Gastroesophageal sphincter (tissue), 4 donors: ENCODE results near the gene PIM1. TPM values are rescaled to one million over a fixed set of nuclear protein-coding genes. Genes with fewer than 3 reads are reported as not detected.
"Not testable (repeated sequence)": the region's sequence is repeated elsewhere in the genome, so short reads cannot be mapped to it uniquely, and the experiment has no call there.

Experiments used
- ATAC-seq: fragments of 150-250 bp; one replicate; pipeline ENCODE4 v1.9.1; 2016; ENCODE audit warnings: mild to moderate bottlenecking, moderate library complexity
- H3K27ac ChIP-seq, 4 donors: fragments of 200-600 bp; sonication (generic) in 3 of 4; 1 replicate in 3 of 4; 2 replicates in 1 of 4; pipeline ENCODE4 v1.5.1; 2016 to 2019
- H3K27me3 ChIP-seq: fragments of 200-600 bp; sonication (generic); one replicate; pipeline ENCODE4 v1.5.1; 2019
- H3K36me3 ChIP-seq, 2 donors: fragments of 200-600 bp; sonication (generic); one replicate each; pipeline ENCODE4 v1.5.1; 2019; ENCODE audit warnings: control low read depth in 1 of 2
- H3K4me1 ChIP-seq, 3 donors: fragments of 200-600 bp; sonication (generic); 1 replicate in 2 of 3; 2 replicates in 1 of 3; pipeline ENCODE4 v1.5.1; 2016 to 2019; ENCODE audit warnings: control low read depth in 2 of 3
- H3K4me3 ChIP-seq, 2 donors: fragments of 200-600 bp; sonication (generic); one replicate each; pipeline ENCODE4 v1.5.1; 2019; ENCODE audit warnings: mild to moderate bottlenecking in 1 of 2, moderate library complexity in 1 of 2
- H3K9me3 ChIP-seq, 3 donors: fragments of 200-600 bp; sonication (generic); one replicate each; pipeline ENCODE4 v1.5.1; 2017 to 2019; ENCODE audit warnings: control low read depth in 2 of 3
- EP300 ChIP-seq: sonication (generic); formaldehyde crosslinking; IDR thresholded peaks from one replicate; pipeline ENCODE4 v1.6.1; 2017; ENCODE audit warnings: antibody characterized with exemption, mild to moderate bottlenecking
- POLR2A ChIP-seq, 2 donors: fragments of 450-650 bp; IDR thresholded peaks; one replicate each; pipeline ENCODE4 v1.6.1; 2017; ENCODE audit warnings: antibody characterized with exemption in 2 of 2, mild to moderate bottlenecking in 2 of 2, moderate library complexity in 1 of 2
- POLR2AphosphoS5 ChIP-seq: sonication (generic); formaldehyde crosslinking; IDR thresholded peaks from one replicate; pipeline ENCODE4 v1.6.1; 2017; ENCODE audit warnings: antibody characterized with exemption
- WGBS, 2 donors: methylation state at CpG; one replicate each; pipeline ENCODE4 v1.1.5; 2018; ENCODE audit warnings: low coverage in 1 of 2; 5-methylcytosine and 5-hydroxymethylcytosine counted together
- total RNA-seq, 4 donors: library from RNA; depleted of rRNA; stranded (reverse); fragments of >200 nt; gene quantifications; one replicate each; pipeline ENCODE4 v1.1.0, GENCODE V29; 2016
- TF ChIP-seq, protein P1 (sequence below), 4 experiments: fragments of 200-600 bp in 2 of 4; fragments of 450-650 bp in 2 of 4; sonication (generic) in 1 of 4; IDR thresholded peaks; one replicate each; pipeline ENCODE4 v1.5.1; 2017 to 2019; ENCODE audit warnings: antibody characterized with exemption in 4 of 4, mild to moderate bottlenecking in 2 of 4, moderate library complexity in 2 of 4

PIM1 gene
- total RNA-seq, 4 donors from 2014 or later, result 19.0 to 63.8 (median 21.8) TPM

DNA sequence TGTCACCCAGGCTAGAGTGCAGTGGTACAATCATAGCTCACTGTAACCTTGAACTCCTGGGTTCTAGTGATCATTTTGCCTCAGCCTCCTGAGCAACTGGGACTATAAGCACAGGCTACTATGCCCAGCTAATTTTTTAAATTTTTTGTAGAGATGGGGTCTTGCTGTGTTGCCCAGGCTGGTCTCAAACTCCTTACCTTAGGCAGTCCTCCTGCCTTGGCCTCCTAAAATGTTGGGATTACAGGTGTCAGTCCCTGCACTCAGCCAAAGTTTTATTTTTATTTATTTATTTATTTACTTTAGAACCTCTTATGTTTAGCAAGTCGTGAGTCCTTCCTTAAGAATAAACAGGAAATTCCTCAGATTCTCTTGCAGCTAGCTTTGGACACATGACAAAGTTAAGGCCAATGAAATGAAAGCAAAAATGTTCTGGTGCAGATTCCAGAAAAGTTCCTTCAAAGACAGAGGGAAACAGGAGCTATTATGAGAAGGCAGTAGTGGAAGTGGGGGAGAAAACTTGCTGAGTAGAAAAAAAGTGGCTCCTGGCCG lies 19.1 kb downstream of the PIM1 start:
- TF ChIP-seq EP300, result no peak
- TF ChIP-seq, protein P1, sequence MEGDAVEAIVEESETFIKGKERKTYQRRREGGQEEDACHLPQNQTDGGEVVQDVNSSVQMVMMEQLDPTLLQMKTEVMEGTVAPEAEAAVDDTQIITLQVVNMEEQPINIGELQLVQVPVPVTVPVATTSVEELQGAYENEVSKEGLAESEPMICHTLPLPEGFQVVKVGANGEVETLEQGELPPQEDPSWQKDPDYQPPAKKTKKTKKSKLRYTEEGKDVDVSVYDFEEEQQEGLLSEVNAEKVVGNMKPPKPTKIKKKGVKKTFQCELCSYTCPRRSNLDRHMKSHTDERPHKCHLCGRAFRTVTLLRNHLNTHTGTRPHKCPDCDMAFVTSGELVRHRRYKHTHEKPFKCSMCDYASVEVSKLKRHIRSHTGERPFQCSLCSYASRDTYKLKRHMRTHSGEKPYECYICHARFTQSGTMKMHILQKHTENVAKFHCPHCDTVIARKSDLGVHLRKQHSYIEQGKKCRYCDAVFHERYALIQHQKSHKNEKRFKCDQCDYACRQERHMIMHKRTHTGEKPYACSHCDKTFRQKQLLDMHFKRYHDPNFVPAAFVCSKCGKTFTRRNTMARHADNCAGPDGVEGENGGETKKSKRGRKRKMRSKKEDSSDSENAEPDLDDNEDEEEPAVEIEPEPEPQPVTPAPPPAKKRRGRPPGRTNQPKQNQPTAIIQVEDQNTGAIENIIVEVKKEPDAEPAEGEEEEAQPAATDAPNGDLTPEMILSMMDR (IDR thresholded peaks at IDR 0.05), result no peak
- no peak for TF ChIP-seq POLR2AphosphoS5
- TF ChIP-seq POLR2A (IDR thresholded peaks at IDR 0.05), result no peak
- 40 to 58% methylated on average over 2 of the region's 2 CpGs for WGBS, 2 donors
- ATAC-seq, result no peak
- Histone ChIP-seq H3K27ac (no peak overlapping the region), H3K4me3 (no peak overlapping the region), H3K9me3 (no peaks in the 10 kb centered on the region), H3K4me1 (no peaks in the 10 kb centered on the region), H3K36me3 (no peaks in the 10 kb centered on the region), H3K27me3 (no peaks in the 10 kb centered on the region)

DNA sequence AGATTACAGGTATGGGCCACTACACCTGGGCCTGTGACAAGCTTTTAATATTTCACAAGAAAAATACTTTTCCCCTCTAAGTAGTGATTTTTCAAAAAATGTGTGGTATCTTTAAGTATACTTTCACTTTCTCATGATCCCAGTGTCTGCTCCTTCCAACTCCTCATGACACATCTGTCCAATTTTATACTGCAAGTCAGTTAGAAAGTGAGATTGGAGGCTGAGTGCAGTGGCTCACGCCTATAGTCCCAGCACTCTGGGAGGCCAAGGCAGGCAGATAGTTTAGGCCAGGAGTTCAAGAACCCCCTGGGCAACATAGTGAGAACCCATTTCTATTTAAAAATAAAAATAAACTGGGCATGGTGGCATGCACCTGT lies 20.2 kb downstream of the PIM1 start:
- ATAC-seq, result no peak
- 60% methylated on average over 1 of the region's 1 CpG; no CpG with 5 or more reads in 1 of the 2 donors for WGBS, 2 donors

DNA sequence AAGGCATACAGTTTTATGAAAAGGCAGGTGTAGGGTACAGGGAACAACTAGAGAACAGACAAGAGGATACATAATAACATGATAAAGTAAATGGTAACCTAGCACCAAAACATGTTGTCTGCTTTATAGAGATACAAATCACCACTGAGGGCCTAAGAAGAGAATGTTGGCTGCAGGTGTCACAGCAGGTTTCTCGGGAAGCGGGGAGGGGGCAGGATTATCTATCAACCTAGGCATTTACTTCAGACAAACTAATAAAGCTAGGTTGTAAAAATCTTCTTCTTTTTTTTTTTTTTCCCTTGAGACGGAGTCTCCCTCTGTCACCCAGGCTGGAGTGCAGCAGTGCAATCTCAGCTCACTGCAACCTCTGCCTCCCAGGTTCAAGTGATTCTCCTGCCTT lies 22.7 kb downstream of the PIM1 start:
- no peaks in the 10 kb centered on the region for H3K9me3 ChIP-seq
- ATAC-seq, result no peak
- H3K27me3 ChIP-seq, result no peaks in the 10 kb centered on the region
- TF ChIP-seq POLR2AphosphoS5 (no peak), EP300 (no peak), POLR2A (IDR thresholded peaks at IDR 0.05) (no peak)
- TF ChIP-seq, protein P1 (IDR thresholded peaks at IDR 0.05), result no peak
- no peaks in the 10 kb centered on the region for H3K36me3 ChIP-seq
- WGBS, 2 donors, result 82 to 88% methylated on average over 3 of the region's 3 CpGs
- no peak overlapping the region for H3K4me3 ChIP-seq
- no peak overlapping the region for H3K27ac ChIP-seq
- no peaks in the 10 kb centered on the region for H3K4me1 ChIP-seq

More for the DNA sequence above, 20.2 kb downstream of the PIM1 start:
- H3K27ac ChIP-seq, result no peak overlapping the region
- no peak overlapping the region for H3K4me3 ChIP-seq
- H3K36me3 ChIP-seq, result no peaks in the 10 kb centered on the region
- no peaks in the 10 kb centered on the region for H3K27me3 ChIP-seq
- no peaks in the 10 kb centered on the region for H3K9me3 ChIP-seq
- no peaks in the 10 kb centered on the region for H3K4me1 ChIP-seq
- TF ChIP-seq POLR2AphosphoS5, result no peak

DNA sequence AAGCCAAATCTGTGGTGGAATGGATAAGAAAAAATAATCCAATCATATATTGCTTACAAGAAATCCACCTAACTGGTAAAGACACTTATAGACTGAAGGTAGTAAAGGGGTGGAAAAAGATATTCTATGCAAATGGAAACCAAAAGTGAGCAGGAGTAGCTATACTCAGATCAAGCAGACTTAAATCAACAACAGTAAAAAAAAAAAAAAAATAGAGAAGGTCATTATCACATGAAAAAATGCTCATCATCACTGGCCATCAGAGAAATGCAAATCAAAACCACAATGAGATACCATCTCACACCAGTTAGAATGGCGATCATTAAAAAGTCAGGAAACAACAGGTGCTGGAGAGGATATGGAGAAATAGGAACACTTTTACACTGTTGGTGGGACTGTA lies 24.9 kb downstream of the PIM1 start:
- H3K36me3 ChIP-seq, H3K4me1 ChIP-seq, ATAC-seq, H3K27me3 ChIP-seq, H3K27ac ChIP-seq, H3K4me3 ChIP-seq, H3K9me3 ChIP-seq: not testable (repeated sequence)
- 80% methylated on average over 1 of the region's 1 CpG; no CpG with 5 or more reads in 1 of the 2 donors for WGBS, 2 donors

DNA sequence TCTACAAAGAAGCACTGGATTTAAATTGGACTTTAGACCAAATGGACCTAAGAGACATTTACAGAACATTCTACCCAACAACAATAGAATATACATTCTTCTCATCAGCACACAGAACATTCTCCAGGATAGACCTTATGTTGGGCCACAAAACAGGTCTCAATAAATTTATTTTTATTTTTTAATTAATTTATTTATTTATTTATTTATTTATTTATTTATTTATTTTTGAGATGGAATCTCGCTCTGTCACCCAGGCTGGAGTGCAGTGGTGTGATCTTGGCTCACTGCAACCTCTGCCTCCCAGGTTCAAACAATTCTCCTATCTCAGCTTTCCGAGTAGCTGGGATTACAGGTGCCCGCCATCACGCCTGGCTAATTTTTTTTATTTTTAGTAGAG lies 26.5 kb downstream of the PIM1 start:
- not testable (repeated sequence) for ATAC-seq, H3K4me3 ChIP-seq, H3K9me3 ChIP-seq, H3K27ac ChIP-seq, H3K27me3 ChIP-seq, H3K4me1 ChIP-seq, H3K36me3 ChIP-seq
- no CpG with 5 or more reads among the region's 4 CpGs for WGBS, 2 donors

DNA sequence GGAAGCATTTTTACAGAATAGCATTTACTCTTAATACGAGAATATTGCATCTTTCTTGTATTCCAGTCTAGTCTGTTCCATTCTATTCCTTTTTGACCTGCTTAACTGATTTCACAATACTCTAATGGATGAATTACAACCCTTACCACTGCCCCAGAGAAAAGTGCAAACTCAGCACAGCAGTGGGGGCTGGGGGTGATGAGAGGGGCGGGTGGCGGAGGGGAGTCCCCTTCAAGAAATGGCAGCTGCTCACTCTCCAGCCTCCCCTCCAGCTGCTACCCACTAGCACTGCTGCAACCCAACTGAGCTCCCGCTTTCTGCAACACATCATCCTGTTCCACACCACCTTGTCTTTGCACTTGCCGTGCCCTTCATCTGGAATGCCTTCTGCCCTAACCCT lies 30.1 kb downstream of the PIM1 start:
- ATAC-seq, result no peak
- 69 to 70% methylated on average over 2 to 4 of the region's 5 CpGs for WGBS, 2 donors
- H3K36me3 ChIP-seq, result no peaks in the 10 kb centered on the region
- TF ChIP-seq, protein P1 (IDR thresholded peaks at IDR 0.05), result no peak
- no peak for TF ChIP-seq EP300
- TF ChIP-seq POLR2A (IDR thresholded peaks at IDR 0.05), result no peak
- no peak for TF ChIP-seq POLR2AphosphoS5
- H3K4me3 ChIP-seq, result no peak overlapping the region
- no peaks in the 10 kb centered on the region for H3K9me3 ChIP-seq
- H3K27ac ChIP-seq, result no peak overlapping the region
- no peaks in the 10 kb centered on the region for H3K27me3 ChIP-seq
- H3K4me1 ChIP-seq, result no peaks in the 10 kb centered on the region
